Stomach (tissue), 9 donors: ENCODE measurements around the gene GTF2A1L. TPM values are rescaled to one million over a fixed set of nuclear protein-coding genes. Genes with fewer than 3 reads are reported as not detected.

Experiments
- DNase-seq, 2 donors: peaks; one replicate each; pipeline versions ENCODE4 v3.0.0 to v3.0.0-alpha.2; 2013 to 2019
- H3K27ac ChIP-seq, 5 donors: fragments of 200-600 bp in 4 of 5; sonication (generic) in 4 of 5; one replicate each; pipeline ENCODE4 v1.5.1; 2013 to 2019; ENCODE audit warnings: mild to moderate bottlenecking in 1 of 5, moderate library complexity in 1 of 5
- H3K27me3 ChIP-seq, 3 donors: fragments of 200-600 bp; sonication (generic); one replicate each; pipeline ENCODE4 v1.5.1; 2017 to 2019; ENCODE audit warnings: mixed run types in 1 of 3
- H3K36me3 ChIP-seq, 4 donors: fragments of 200-600 bp; sonication (generic); 1 replicate in 3 of 4; 2 replicates in 1 of 4; pipeline ENCODE4 v1.5.1; 2016 to 2019
- H3K4me1 ChIP-seq, 4 donors: fragments of 200-600 bp; sonication (generic); one replicate each; pipeline ENCODE4 v1.5.1; 2016 to 2019
- H3K4me3 ChIP-seq, 4 donors: fragments of 200-600 bp; sonication (generic) in 3 of 4; one replicate each; pipeline ENCODE4 v1.5.1; 2016 to 2019; ENCODE audit warnings: mild to moderate bottlenecking in 1 of 4
- H3K9me3 ChIP-seq, 4 donors: fragments of 200-600 bp; sonication (generic); one replicate each; pipeline ENCODE4 v1.5.1; 2016 to 2019
- CTCF ChIP-seq, 7 experiments: fragments of 450-650 bp in 4 of 7; fragments of 200-600 bp in 3 of 7; sonication (generic) in 3 of 7; IDR thresholded peaks; one replicate each; pipeline ENCODE4 v1.5.1; 2016 to 2019; ENCODE audit warnings: antibody characterized with exemption in 7 of 7, control low read depth in 2 of 7, mild to moderate bottlenecking in 1 of 7
- EP300 ChIP-seq: sonication (generic); formaldehyde crosslinking; IDR thresholded peaks from one replicate; pipeline ENCODE4 v1.6.1; 2017; ENCODE audit warnings: antibody characterized with exemption
- POLR2A ChIP-seq, 4 donors: fragments of 450-650 bp; IDR thresholded peaks; one replicate each; pipeline ENCODE4 v1.6.1; 2016; ENCODE audit warnings: antibody characterized with exemption in 4 of 4, control low read depth in 2 of 4, mild to moderate bottlenecking in 1 of 4, moderate library complexity in 1 of 4
- POLR2AphosphoS5 ChIP-seq, 3 donors: sonication (generic); formaldehyde crosslinking; IDR thresholded peaks; one replicate each; pipeline ENCODE4 v1.6.1; 2016; ENCODE audit warnings: antibody characterized with exemption in 3 of 3
- WGBS, 5 donors: extraction: QIAGEN DNeasy Blood & Tissue Kit in 3 of 5; methylation state at CpG; one replicate each; pipeline versions ENCODE4 v1.1.5 to v1.1.7; 2013 to 2018; 5-methylcytosine and 5-hydroxymethylcytosine counted together
- intact Hi-C: fragments of 100-400 bp; cut with DNase I; formaldehyde crosslinking; loops from one replicate; pipeline ENCODE4 v1.15.1; 2023; ENCODE audit warnings: low total_unique reads
- polyA plus RNA-seq, 3 donors: library from polyadenylated mRNA; stranded (reverse); fragments of 200-250 nt; gene quantifications; one replicate each; pipeline ENCODE4 v1.2.3, GENCODE V29; 2013
- total RNA-seq, 5 donors: library from RNA; depleted of rRNA; stranded (reverse); fragments of >200 nt; gene quantifications; one replicate each; pipeline versions ENCODE4 v1.1.0 to v1.2.3, GENCODE V29; 2014 to 2016
- donor health status: healthy with polysubstance abuse.
- donor health status: Bipolar disorder and iron deficiency.
- donor health status: healthy.

Gene GTF2A1L
- total and polyA plus RNA-seq, 8 donors: 1.8 to 306 (median 5.7) TPM; not detected in 2

- Histone ChIP-seq H3K27ac (no peak overlapping the region), H3K4me3 (no peak overlapping the region), H3K4me1 (no peaks in the 10 kb centered on the region), H3K9me3 (no peaks in the 10 kb centered on the region), H3K36me3 (no peaks in the 10 kb centered on the region), H3K27me3 (no peaks in the 10 kb centered on the region)
- intact Hi-C loops: no loop called here
- no peak for DNase-seq
- 75 to 85% (median 81%) methylated on average over 2 of the region's 2 CpGs for WGBS, 5 donors
- no peak for TF ChIP-seq EP300
- TF ChIP-seq CTCF (IDR thresholded peaks at IDR 0.05): no peak
- no peak for TF ChIP-seq POLR2A (IDR thresholded peaks at IDR 0.05)
- no peak for TF ChIP-seq POLR2AphosphoS5 (IDR thresholded peaks at IDR 0.05)
Observed at GRCh38 chr2:48674933-48675332, 57.3 kb downstream of the GTF2A1L start.

GRCh38 chr2:48677450-48677849 is 59.8 kb downstream of the GTF2A1L start:
- intact Hi-C loops: no loop called here
- 50 to 67% (median 56%) methylated on average over 2 of the region's 2 CpGs for WGBS, 5 donors
- no peak for TF ChIP-seq EP300
- TF ChIP-seq POLR2A (IDR thresholded peaks at IDR 0.05): no peak
- no peak for TF ChIP-seq CTCF (IDR thresholded peaks at IDR 0.05)
- TF ChIP-seq POLR2AphosphoS5 (IDR thresholded peaks at IDR 0.05): no peak
- H3K27me3 ChIP-seq: no peaks in the 10 kb centered on the region
- no peaks in the 10 kb centered on the region for H3K36me3 ChIP-seq
- H3K4me3 ChIP-seq: no peak overlapping the region
- no peaks in the 10 kb centered on the region for H3K4me1 ChIP-seq
- no peak for DNase-seq
- no peak overlapping the region for H3K27ac ChIP-seq
- H3K9me3 ChIP-seq: no peaks in the 10 kb centered on the region

GRCh38 chr2:48685126-48685525 is 67.5 kb downstream of the GTF2A1L start:
- H3K4me3 ChIP-seq: no peak overlapping the region
- H3K27ac ChIP-seq: no peak overlapping the region
- no peak for DNase-seq
- H3K36me3 ChIP-seq: no peaks in the 10 kb centered on the region
- intact Hi-C loops: no loop called here
- H3K9me3 ChIP-seq: no peaks in the 10 kb centered on the region
- H3K27me3 ChIP-seq: no peaks in the 10 kb centered on the region
- no peaks in the 10 kb centered on the region for H3K4me1 ChIP-seq
- 93 to 100% (median 96%) methylated on average over 1 of the region's 1 CpG for WGBS, 5 donors
- TF ChIP-seq POLR2AphosphoS5 (IDR thresholded peaks at IDR 0.05): no peak
- no peak for TF ChIP-seq EP300
- no peak for TF ChIP-seq CTCF (IDR thresholded peaks at IDR 0.05)
- TF ChIP-seq POLR2A (IDR thresholded peaks at IDR 0.05): no peak

GRCh38 chr2:48691935-48692691 is 74.5 kb downstream of the GTF2A1L start:
- no peak overlapping the region for H3K27ac ChIP-seq
- H3K9me3 ChIP-seq: no peaks in the 10 kb centered on the region
- H3K4me1 ChIP-seq: no peaks in the 10 kb centered on the region
- H3K36me3 ChIP-seq: no peaks in the 10 kb centered on the region
- WGBS, 5 donors: 74 to 92% (median 79%) methylated on average over 3 of the region's 3 CpGs
- no peaks in the 10 kb centered on the region for H3K27me3 ChIP-seq
- TF ChIP-seq POLR2AphosphoS5 (IDR thresholded peaks at IDR 0.05) (no peak), POLR2A (IDR thresholded peaks at IDR 0.05) (no peak)
- no peak overlapping the region for H3K4me3 ChIP-seq
- DNase-seq: no peak
- intact Hi-C loops: no loop called here

- intact Hi-C loops: no loop called here
- Histone ChIP-seq H3K9me3 (no peaks in the 10 kb centered on the region), H3K4me1 (no peaks in the 10 kb centered on the region), H3K27ac (no peak overlapping the region), H3K36me3 (no peaks in the 10 kb centered on the region), H3K27me3 (no peaks in the 10 kb centered on the region), H3K4me3 (no peak overlapping the region)
- no peak for DNase-seq
- WGBS, 5 donors: 81 to 88% (median 86%) methylated on average over 4 of the region's 4 CpGs
- TF ChIP-seq EP300 (no peak), POLR2A (IDR thresholded peaks at IDR 0.05) (no peak), POLR2AphosphoS5 (IDR thresholded peaks at IDR 0.05) (no peak), CTCF (IDR thresholded peaks at IDR 0.05) (no peak)
Observed at GRCh38 chr2:48693066-48693465, 75.4 kb downstream of the GTF2A1L start.
